Kidney tubule cell (primary cell): ENCODE results near the gene MSMB.
"Not testable (repeated sequence)": the region's sequence is repeated elsewhere in the genome, so short reads cannot be mapped to it uniquely, and the experiment has no call there.

ENCODE experiments used
- DNase-seq: peaks from one replicate; pipeline ENCODE4 v3.0.0-alpha.2; 2018; ENCODE audit warnings: low spot score

The MSMB gene, protein sequence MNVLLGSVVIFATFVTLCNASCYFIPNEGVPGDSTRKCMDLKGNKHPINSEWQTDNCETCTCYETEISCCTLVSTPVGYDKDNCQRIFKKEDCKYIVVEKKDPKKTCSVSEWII

GRCh38 chr10:46046261-46046660 lies at the start of gene MSMB:
MSMB (minus strand) TSS chr10:46046269; CDS start chr10:46046237, 32 bp downstream.
- DNase-seq: no peak

GRCh38 chr10:46094931-46095750 lies 49.1 kb upstream of the MSMB start:
- DNase-seq: no peak

DNA sequence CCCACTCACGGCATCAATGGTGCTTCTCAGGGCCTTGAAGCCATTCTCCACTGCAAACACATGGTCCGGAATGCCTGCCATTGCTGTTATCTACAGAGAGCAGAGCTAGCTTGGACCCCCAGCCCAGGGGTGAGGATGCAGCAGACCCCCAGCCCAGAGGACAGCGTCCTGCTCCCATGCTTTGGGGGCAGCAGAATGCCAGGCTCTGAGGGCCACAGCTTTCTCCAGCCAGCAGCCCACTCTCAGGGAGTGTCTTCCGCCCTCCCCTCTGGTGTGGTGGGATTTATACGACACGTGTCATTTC lies 48.1 kb upstream of the MSMB start:
- DNase-seq: no peak

DNA sequence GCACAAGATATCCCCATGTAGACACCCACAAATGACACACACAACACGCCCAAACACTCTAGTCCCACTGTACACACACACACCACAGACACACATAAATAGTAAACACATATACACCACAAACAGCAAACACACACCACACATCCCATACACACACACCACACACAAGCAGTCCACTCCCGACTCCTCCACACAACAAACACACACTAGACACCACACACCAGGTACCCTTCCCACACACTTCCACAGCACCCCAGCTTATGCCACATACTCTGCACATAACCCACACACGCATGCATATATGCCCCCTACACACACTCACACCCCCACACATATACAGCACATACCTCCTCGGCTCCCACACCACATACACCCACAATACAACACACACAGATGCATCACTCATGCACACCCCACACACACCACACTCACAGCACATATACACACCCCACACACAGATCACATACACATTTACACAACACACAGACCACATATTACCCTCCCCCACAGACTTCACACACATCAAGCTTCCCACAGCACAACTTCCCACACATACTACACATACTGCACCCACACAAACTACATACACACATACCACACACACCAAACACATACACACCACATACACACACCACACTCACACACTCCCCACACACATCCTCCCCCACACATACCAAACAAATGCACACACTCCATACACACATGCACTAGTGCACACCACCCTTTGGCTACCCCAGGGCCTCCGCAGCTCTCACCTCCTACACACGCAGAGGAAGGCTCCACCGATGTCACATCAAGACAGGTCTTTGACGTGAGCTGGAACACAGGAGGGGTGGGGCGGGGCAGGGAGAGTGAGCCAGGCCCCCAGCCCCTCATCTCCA lies 47.5 kb upstream of the MSMB start:
- not testable (repeated sequence) for DNase-seq

DNA sequence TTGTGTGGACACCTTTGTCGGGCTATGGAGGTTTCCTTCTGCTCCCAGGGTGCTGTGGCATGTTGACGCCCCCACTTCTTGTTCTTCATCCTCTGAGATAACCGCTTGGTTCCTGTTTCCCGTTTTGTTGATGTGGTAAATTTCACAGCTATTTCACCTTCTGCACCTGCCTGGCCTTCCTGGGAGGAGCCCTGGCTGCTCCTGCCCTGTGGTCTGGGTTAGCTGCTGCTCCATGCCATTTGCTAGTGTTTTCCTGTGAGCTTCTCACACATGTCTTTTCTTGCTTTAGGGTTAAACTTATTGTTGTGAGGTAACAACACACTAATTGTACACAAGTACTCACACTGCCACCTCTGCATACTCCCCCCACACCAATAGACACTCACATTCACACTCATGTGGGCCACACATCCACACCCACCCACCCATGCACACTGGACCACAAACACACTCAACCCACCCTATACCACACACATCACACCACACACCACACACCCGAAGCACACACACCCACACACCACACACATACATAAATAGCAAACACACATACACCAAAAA lies 46.5 kb upstream of the MSMB start:
- DNase-seq: no peak

GRCh38 chr10:46091828-46092523 lies 45.9 kb upstream of the MSMB start:
- no peak for DNase-seq

DNA sequence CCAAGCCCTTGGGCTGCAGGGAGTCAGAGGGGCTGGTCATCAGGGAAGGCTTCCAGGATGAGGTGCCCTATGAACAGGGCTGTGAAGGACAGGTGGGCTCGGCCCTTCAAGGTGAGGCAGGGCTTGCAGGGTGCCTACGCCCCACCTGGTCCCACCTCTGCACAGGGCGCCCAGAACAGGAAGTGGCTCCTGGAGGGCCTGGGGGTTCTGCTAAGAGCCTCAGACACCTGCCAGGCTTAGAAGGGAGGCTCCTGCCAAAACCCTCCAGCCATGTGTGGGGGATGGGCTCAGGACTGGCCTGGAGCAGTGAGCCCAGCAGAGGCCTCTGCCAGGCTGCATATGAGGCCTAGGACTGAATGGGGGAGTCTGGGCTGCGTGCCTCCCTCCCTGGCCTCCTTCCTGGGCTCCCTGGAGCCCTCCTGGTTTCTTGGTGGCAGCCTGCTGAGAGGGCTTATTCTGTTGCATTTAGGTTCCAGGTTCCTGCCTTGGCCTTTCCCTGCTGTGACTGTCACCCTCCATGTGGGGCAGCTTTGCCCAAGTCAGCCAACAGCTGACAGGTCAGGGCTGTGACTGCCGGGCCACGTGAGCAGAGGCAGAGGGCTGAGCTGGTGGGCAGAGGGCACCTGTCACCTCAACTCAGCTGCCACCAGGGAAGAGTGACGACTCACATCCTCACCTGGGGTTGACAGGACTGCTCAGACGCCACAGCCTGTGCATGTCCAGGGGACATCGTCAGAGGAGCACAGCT lies 45.2 kb upstream of the MSMB start:
- no peak for DNase-seq

DNA sequence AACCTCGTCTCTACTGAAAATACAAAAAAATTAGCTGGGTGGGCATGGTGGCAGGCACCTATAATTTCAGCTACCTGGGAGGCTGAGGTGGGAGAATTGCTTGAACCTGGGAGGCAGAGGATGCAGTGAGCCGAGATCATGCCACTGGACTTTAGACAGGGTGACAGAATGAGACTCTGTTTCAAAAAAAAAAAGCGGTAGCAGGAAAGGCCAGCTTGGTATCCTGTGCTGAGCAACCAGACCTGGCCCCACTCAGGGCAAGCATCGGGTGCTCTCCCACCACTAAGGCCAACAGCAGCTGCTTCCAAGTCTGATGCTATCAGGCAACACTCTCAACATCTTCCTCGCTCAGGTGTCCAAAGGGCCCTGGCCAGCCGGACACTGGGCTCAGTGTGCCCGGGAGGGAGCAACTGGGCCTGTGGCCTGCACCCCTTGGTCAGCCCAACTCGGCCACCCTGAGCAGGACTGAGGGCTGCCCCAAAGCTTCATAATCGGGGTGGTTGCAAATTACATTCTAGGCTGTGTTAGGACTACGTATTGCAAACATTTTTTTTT lies 44.3 kb upstream of the MSMB start:
- DNase-seq: no peak

DNA sequence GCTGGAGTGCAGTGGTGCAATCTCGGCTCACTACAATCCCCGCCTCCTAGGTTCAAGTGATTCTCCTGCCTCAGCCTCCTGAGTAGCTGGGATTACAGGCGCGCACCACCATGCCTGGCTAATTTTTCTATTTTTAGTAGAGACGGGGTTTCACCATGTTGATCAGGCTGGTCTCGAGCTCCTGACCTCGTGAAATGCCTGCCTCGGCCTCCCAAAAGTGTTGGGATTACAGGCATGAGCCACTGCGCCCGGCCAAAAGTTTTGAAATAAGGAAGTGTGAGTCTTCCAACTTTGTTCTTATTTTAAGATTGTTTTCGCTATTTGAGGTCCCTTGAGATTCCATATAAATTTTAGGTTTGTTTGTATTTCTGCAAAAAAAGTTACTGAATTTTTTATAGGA lies 41.3 kb upstream of the MSMB start:
- not testable (repeated sequence) for DNase-seq

GRCh38 chr10:46084321-46085165 lies 38.5 kb upstream of the MSMB start:
- DNase-seq: no peak

DNA sequence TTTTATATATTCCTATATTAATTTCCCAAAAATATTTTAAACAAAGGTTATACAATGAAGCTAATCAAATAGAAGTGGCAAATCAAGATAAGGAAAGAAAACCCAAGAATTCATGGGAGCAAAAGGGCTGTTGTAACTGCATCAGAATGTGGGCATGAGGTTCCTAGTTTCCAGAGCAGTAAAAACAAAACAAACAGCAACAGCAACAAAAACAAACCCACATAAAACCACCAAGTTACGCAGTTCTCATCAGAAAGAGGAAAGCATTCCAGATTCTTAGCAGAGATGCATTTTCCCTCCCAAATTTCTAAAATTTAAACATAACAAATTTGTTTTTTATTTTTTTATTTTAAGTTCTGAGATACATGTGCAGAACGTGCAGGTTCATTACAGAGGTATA lies 34.8 kb upstream of the MSMB start:
- no peak for DNase-seq

GRCh38 chr10:46079831-46080585 lies 33.9 kb upstream of the MSMB start:
- DNase-seq: no peak

DNA sequence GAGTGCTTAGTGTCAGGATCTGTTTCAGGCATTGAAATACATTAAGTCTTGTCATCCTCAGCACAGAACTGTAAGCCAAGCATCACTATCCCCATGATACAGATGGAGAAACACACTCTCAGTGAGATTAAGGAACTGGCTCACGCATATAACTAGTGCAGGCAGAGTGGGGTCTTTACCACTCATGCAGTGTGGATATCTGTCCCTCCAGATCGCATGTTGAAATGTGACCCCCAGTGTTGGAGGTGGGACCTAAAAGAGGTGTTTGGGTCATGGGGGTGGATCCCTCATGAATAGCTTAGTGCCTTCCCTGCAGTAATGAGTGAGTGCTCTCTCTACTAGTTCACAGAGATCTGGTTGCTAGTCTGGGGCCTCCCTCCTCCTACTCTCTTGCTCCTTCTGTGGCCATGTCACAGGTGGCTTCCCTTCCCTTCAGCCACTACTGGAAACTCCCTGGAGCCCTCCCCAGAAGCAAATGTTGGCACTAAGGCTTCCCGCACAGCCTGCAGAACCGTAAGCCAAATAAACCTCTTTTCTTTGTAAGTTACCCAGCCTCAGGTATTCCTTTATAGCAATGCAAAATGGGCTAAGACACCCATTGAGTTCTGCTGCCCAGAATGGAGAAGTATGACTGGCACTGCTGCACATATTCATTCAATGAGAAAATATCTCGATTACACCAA lies 31.8 kb upstream of the MSMB start:
- no peak for DNase-seq

DNA sequence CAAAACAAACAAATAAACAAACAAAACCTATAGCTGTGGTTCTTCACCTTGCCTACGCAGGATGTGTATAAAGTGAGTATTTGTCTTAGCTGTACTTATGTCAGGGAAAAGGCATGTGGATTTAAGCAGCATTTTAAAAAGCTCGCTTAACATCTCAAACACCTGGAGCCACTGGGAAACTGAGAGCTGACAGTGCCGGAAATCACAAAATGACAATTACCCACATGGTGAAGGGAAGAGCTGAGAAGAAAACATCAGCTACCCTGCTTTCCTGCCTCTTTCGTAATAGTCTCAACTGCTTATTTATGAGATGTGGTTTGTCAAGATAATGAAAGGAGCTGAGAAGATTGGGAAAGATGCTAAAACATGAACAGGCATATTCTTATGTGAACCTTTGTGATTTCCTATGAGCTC lies 31.1 kb upstream of the MSMB start:
- no peak for DNase-seq

- DNase-seq: no peak
These were observed 29.8 kb upstream of the MSMB start for GRCh38 chr10:46075869-46076268.

GRCh38 chr10:46074196-46074946 lies 28.3 kb upstream of the MSMB start:
- DNase-seq: no peak

DNA sequence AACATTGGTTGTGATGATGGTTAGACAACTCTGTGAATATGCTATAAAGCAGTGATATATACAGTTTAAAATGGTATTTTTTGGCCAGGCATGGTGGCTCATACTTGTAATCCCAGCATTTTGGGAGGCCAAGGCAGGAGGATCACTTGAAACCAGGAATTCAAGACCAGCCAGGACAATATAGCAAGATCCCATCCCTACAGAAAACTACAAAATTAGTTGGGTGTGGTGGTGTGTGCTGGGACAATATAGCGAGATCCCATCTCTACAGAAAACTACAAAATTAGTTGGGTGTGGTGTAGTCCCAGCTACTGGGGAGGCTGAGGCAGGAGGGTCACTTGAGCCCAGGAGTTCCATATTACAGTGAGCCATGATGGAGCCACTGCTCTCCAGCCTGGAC lies 27.5 kb upstream of the MSMB start:
- no peak for DNase-seq

DNA sequence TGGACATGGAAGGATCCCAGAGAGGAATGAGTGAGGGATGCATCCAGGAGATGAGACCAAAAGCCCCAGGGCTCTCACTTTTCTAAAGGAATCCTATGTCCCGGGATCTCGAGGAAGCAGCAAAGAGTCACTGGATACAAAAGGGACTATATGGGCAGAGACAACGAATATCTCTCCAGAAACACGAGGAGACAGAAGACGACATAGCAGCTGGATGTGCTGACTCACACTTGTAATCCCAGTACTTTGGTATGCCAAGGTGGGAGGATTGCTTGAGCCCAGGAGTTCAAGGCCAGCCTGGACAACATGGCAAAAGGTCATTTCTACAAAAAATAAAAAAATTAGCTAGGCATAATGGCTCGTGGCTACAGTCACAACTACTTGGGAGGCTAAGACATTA lies 24.7 kb upstream of the MSMB start:
- DNase-seq: no peak
